ENCODE data around the gene FAIM2. TPM values are rescaled to one million over a fixed set of nuclear protein-coding genes. Genes with fewer than 3 reads are reported as not detected.

The FAIM2 gene
- 0.35 TPM for total RNA-seq
- long read RNA-seq, full-length matches to known transcripts: 1 of 4 reads
- long read RNA-seq, partial matches to known transcripts: 0 of 4 reads
- long read RNA-seq, other reads (novel, unspliced or antisense): 3 of 4 reads

GRCh38 chr12:49903700-49904423 is at the start of gene FAIM2:
FAIM2 (minus strand) TSS chr12:49903900; CDS start chr12:49903792, 108 bp downstream.
- no peak for DNase-seq (ENCODE audit: low spot score)

GRCh38 chr12:49953151-49953550 is 49.5 kb upstream of the FAIM2 start:
- DNase-seq (ENCODE audit: low spot score): no peak

DNA sequence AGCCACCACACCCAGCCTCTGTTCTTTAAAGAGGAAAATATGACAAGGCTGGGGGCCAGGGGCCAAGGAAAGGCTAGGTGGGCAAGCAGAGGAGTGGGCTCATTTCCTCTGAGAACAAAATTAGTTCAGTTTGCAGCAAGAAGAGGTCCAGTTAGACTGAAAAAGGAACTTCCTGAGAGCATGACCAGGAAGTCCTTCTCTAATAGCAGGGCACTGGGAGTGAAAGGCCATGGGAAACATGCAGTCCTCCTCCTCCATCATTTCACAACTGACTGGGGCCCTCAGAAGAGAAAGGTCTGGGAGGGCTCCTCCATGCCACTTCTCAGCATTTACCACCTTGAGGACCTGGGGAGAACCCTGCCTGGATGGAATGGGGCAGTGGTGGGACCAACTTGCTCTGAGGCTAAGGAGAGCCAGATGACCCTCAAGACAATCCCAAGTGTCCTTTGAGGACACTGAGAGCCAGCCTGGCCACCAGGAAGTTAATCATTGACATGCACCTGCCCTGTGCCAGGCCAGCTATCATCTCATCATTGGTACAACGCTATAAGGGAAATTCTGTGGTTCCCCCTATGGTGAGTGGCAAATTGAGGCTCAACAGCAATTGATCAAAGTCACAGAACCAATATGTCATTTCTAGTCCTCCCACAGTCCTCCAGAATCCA is 48.8 kb upstream of the FAIM2 start:
- DNase-seq (ENCODE audit: low spot score): no peak

DNA sequence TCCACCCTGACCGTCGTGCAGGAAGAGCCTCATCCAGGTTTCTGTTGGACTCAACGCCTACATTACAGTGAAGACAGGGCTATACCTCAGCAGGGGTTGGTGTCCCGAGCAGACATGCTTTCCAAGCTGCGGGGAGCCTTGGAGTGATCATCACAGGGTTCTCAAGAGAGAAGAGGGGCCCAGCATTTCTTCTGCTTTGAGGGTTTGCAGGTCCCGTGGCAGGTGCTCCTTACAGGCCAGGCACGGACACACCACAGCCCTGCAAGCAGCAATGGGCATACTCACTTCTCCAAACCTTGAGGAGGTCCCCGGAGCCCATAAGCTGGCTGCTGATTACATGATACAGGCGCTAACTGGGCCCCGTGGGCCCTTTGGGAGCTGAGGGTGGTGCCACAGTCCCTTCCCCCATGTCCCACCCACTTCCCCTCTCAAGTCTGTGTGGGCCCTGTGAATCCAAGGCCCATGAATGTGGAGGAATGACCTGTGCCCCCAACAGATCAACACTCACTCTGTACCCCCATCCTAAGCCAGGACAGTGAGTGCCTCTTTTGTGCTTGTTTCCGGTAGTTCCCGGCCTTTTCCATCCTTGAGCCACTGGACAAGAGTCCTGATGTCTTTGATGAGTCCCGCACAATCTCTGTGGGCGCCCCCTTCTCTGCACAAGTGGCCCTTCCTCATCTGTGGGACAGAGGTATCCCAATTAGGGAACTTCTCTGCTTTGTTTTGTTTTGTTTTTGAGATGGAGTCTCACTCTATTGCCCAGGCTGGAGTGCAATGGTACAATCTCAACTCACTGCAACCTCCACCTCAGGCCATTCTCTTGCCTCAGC is 47.9 kb upstream of the FAIM2 start:
- peak; percentile 62 for DNase-seq (ENCODE audit: low spot score)

DNA sequence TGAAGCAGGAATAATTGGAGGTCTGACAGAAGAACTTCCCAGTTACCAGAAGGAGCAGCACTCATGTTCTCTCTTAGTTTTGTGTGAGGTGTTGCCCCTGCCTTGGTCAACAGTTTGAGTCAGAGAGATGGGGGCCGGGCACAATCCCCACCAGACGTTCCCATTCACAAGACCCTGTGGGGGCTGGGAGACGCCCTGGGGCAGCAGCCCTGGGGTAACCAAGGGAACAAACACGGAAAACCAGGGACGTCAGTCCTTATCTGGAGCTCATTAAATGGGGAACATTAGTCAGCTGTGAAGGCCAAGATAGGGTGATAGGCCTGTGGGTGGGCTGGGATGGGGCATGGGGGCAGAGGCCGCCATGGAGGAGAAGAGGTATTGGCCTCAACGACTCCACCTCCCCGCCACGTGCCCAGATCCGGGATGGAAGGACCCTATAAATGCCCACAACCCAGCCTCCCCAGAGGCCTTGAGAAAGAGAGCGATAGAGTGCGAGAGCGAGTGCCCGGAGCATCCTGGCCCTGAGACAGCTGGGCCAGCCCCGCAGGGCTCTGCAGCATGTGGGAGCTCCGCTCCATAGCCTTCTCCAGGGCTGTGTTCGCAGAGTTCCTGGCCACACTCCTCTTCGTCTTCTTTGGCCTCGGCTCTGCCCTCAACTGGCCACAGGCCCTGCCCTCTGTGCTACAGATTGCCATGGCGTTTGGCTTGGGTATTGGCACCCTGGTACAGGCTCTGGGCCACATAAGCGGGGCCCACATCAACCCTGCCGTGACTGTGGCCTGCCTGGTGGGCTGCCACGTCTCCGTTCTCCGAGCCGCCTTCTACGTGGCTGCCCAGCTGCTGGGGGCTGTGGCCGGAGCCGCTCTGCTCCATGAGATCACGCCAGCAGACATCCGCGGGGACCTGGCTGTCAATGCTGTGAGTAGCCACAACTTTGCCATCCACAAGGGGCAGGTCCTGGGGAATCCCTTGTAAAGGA is 46.9 kb upstream of the FAIM2 start, which contains the start of gene AQP2:
Gene AQP2 (plus strand): TSS at position 465 of the 979 bp plus-strand sequence. CDS start 94 bp downstream, at position 559.
- DNase-seq (ENCODE audit: low spot score): peak; percentile 83

GRCh38 chr12:49949866-49950265 is 46.2 kb upstream of the FAIM2 start:
- peak; percentile 39 for DNase-seq (ENCODE audit: low spot score)

DNA sequence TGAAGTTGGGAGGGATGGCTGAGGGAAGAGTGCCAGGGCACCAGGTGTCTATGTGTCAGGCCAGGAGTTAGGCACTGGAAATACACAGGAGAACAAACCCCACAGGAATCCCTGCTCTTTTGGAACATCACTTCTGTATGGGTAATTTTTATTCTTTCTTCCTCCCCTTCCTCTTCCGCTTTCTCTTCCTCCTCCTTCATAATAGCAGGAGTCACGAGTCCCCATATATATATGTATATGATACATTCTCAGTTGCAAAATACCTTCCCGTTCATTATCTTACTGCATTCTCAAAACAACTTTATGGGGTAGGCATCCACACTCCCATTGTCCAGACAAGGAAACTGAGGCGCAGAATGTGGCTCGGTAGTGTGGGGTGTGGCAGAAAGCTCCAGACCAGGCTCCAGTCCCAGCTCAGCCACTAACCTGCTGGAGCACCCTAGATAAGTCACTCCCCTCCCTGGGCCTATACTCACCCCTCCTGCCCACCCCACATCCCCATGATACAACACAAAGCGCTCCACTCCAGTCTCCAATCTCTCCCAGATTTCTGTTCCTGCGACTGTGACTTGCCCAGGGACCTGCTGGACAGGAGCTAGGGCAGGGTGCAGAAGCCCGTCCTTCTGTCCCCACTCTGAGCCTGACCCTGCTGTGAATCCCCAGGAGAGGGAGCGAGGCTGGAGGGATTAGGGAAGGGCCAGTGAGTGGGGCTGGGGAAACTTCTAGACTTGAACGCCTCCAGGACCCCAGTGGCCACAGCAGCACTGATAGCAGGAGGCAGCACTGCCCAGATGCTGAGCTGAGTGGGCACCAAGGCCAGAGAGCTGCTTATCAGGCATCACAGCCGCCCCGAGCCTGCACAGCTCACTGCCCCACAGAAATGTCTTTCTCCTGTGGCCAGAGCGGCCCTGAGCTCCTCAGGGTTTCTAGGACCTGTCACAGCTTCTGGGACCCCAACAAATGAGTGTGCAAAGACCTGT is 45.5 kb upstream of the FAIM2 start:
- peak; percentile 80 for DNase-seq (ENCODE audit: low spot score)

DNA sequence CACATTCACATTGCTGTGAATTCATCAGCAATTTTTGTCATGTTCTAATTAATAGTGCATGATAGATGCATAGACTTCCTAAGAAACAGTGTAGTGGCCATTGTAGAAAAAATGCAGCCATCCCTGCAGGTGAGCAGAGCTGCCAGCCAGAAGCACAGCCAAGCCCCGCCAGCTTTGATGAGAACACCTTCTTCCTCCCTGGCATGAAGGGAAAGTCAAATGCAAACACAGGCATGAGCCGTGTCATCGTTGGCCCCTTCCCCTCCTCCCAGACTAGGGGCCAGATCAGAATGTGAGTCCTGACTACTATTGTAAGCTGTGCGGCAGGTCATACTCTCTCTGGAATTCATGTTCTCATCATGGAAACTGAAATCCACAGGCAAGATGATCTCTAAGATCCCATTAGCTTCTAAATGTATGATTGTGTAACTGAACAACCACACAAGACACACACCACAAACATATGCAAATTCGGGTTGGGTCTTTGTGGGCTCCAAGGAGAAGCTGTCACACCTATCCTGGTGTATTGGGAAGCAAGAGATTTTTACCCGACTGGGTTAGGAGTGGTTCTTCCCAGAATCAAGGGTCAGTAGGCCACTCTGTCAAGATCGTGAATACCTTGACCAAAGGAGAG is 44.0 kb upstream of the FAIM2 start:
- peak; percentile 55 for DNase-seq (ENCODE audit: low spot score)

- DNase-seq (ENCODE audit: low spot score): no peak
These were observed 42.8 kb upstream of the FAIM2 start for GRCh38 chr12:49946497-49946896.

DNA sequence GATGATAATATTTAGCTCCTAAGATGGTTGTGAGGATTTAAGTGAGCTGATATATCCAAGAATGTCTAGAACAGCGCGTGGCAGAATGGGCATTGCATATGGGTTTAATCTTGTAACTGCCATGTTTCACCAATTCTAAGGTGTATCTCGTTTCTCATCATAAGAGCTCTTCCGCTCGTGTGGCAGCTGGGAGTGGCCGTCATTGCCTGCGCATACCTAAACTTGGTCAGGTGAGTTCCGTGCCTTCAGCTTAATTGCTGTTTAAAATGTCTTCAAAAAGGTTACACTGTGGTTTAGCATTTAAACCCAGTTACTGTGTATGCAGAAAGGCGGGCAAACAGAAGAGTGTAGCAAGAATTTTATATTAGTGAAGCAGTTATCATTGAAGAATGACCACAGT is 42.4 kb upstream of the FAIM2 start:
- peak; percentile 64 for DNase-seq (ENCODE audit: low spot score)

GRCh38 chr12:49945394-49946080 is 41.8 kb upstream of the FAIM2 start:
- DNase-seq (ENCODE audit: low spot score): peak; percentile 95

DNA sequence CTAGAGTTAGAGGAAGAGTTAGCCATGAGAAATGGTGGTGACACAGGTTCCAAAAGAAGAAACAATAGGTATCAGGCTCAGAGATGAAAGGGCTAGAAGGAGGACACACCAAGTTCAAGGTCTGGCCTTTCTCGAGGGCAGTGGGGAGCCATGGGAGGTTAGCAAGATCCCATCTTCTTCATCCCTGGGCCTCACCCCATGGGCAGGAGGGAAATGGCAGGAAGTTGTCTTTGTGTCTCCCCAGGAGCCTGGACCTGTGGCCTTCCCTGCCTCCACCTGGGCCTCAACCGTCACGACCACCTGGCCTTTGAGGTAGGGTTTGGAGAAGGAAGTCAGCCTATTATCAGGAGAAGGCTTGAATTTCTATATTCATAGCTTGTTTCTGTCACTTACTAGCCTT is 41.0 kb upstream of the FAIM2 start:
- peak; percentile 59 for DNase-seq (ENCODE audit: low spot score)

DNA sequence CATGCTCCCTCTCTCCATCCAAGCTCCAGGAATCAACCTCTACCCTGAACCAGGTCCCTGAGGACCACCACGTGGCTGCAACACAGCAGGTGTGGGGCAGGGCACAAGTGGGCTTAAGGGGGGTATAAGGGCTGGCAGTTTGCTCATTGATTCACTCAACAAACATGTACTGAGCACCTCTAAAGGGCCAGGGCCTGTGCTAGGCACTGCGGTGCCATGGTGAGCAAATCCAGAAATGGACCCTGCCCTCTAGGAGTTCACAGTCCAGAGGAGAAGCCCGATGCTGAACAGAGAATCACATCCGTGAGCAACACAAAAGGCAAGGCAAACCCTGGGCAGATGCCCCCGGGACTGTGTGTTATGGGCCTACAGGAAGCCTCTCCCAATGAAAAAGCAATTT is 40.3 kb upstream of the FAIM2 start:
- DNase-seq (ENCODE audit: low spot score): peak; percentile 80

DNA sequence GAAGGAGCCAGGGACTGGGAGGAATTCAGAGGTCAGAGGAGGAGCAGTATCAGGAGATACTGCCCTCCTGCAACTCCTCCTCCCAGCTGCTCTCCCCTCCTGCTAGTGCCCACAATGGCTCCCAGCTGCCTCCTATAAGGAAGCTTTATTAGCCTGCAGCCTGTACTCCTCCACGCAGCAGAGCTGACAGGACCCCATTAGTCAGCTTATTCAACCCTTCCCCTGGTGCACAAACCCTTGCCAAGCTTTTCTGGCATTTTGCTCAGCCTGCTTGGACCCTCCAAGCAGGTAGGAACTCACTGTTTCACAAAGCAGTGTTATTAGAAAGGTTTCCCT is 39.9 kb upstream of the FAIM2 start:
- no peak for DNase-seq (ENCODE audit: low spot score)

GRCh38 chr12:49942921-49943624 is 39.4 kb upstream of the FAIM2 start:
- peak; percentile 73 for DNase-seq (ENCODE audit: low spot score)

DNA sequence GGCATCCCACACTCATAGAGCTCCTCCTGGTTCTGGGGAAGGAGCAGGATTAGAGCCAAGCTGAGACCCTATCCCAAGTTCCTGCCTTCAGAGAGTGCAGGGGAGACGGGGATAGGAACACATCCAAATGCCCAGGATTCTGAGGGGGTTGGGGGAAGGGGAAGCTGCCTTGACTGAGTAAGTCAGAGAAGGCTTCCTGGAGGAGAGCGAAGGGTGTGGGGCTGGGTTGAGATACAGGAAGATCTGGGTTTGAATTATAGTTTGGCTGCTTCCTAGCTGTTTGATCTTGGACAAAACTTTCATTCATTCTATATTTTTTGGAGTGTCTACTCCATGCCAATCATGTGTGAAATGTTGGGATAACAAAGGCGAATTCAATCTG is 38.8 kb upstream of the FAIM2 start:
- peak; percentile 51 for DNase-seq (ENCODE audit: low spot score)
